NCI-H226 (cell line): ENCODE data around the gene RERE.

Experiments used
- DNase-seq: peaks from one replicate; pipeline ENCODE4 v3.0.0-alpha.2; 2015

RERE gene

GRCh38 chr1:8370905-8371315 is 446.5 kb downstream of the RERE start:
- no peak for DNase-seq

- DNase-seq, result no peak
Measured at GRCh38 chr1:8370046-8370881, 447.2 kb downstream of the RERE start.

GRCh38 chr1:8368956-8369639 is 448.3 kb downstream of the RERE start:
- no peak for DNase-seq

- DNase-seq, result no peak
Measured at GRCh38 chr1:8367571-8368194, 449.8 kb downstream of the RERE start.

- no peak for DNase-seq
Measured at GRCh38 chr1:8365661-8366362, 451.6 kb downstream of the RERE start.

GRCh38 chr1:8364528-8365442 is 452.7 kb downstream of the RERE start:
- DNase-seq, result no peak

GRCh38 chr1:8363767-8364301 is 453.6 kb downstream of the RERE start:
- no peak for DNase-seq

- no peak for DNase-seq
Measured at GRCh38 chr1:8363186-8363766, 454.2 kb downstream of the RERE start.

GRCh38 chr1:8362701-8363101 is 454.7 kb downstream of the RERE start:
- no peak for DNase-seq

- DNase-seq, result no peak
Measured at GRCh38 chr1:8361198-8361849, 456.1 kb downstream of the RERE start.

- no peak for DNase-seq
Measured at GRCh38 chr1:8360493-8361197, 456.8 kb downstream of the RERE start.

GRCh38 chr1:8359617-8360481 is 457.6 kb downstream of the RERE start:
- no peak for DNase-seq

GRCh38 chr1:8358897-8359616 is 458.4 kb downstream of the RERE start:
- no peak for DNase-seq

GRCh38 chr1:8358241-8358896 is 459.1 kb downstream of the RERE start:
- DNase-seq, result no peak

GRCh38 chr1:8357329-8358101 is 459.9 kb downstream of the RERE start:
- no peak for DNase-seq

GRCh38 chr1:8356256-8357209 is 460.9 kb downstream of the RERE start:
- DNase-seq, result no peak
